HG03457 (cell line): Measurements from ENCODE around the gene ARFRP1.

ENCODE experiments used
- ATAC-seq: cut with Tn5 transposase; IDR thresholded peaks from one replicate; pipeline ENCODE4 v1.9.1; 2021; ENCODE audit warnings: moderate number of reproducible peaks; ENCODE audit not compliant: unreplicated experiment

ARFRP1 gene, protein sequence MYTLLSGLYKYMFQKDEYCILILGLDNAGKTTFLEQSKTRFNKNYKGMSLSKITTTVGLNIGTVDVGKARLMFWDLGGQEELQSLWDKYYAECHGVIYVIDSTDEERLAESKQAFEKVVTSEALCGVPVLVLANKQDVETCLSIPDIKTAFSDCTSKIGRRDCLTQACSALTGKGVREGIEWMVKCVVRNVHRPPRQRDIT

DNA sequence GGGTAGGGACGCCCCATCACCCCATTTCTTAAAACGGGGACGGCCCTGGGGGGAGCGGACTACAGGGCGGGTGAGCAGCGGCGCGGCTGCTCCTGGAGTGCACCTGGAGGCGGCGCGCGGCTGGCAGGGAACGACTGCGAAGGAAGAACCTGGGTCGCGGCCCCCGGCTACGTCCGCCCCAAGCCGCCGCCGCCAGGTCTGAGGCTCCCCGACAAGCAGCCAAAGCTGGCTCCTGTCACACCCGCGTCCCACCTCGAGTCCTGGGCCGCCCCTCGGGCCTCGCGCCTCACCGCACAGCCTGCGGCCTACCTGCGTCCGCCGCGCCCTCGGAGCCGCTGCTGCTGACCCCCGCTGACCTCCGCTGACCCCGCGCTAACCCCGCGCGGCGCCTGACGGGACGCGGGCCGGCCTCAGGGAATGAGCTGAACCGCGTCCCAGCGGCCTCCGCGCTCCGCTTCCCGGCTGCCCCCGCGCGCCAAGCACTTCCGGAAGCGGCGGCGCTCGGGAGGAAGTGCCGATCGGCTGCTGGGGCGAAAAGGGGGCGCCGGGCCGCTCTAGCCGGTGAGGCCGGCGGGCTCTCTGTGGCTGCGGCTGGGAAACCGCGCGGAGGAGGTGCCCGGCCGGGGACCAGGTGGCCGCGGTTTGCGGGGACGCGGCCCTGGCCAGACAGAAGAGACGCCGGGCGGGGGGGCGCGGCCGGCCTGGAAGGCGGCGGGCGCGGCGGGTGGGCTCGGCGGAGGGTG, at the start of gene ARFRP1, which contains the start of gene ZGPAT:
ARFRP1 (minus strand) TSS at position 419 of the 743 bp plus-strand sequence. CDS start 885 bp downstream, outside the sequence.
ZGPAT (plus strand) TSS at position 482 of the 743 bp plus-strand sequence. CDS start 542 bp downstream, outside the sequence.
- ATAC-seq = peak; percentile 51

DNA sequence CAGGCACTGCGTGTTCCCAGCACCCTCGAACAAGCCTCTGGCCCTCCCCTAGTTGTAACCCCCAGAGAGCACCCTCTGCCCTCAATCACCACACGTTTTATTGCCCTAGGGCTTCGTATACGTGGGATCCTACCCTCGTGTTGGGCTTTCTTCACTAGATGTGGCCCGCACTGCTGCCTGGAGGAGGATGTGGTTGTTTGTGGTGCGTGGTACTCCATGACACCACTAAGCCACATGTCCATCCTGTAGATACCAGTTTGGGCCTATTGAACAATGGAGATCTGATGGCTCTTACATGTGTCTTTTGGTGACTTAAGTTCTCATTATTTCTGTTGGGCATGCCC, 48.8 kb upstream of the ARFRP1 start:
- ATAC-seq = no peak

DNA sequence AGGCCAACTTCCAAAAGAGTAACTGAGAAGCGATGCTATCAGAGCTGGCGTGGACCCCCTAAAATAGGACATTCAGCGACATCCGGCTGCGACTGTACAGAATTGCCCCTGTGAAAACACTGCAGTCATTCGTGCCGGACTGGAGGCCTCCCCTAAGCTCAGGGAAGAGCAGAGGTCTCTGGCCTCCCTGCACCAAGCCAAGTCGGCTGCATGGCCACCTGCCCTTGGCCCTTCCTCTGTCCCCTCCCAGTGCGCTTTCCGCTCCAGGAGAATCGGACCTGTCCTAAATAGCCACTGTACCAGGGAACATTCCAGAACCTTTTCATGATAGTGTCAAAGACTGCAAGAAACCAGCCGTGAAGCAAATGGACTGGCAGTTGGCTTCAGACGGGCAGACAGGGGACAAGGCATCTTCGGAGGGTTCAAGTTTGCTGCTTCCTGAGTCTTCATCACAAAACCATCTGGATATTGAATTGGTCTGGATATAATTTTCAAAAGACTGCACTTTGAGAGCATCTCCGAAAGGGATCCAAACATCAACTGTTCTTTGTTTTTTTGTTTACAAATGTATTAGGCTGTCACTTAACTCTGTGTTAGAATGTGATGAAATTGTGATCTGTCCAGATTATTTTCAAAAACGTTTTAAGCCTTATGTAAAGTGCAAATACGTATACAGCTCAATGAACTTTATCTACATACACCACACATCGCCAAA, 48.3 kb upstream of the ARFRP1 start:
- no peak for ATAC-seq

DNA sequence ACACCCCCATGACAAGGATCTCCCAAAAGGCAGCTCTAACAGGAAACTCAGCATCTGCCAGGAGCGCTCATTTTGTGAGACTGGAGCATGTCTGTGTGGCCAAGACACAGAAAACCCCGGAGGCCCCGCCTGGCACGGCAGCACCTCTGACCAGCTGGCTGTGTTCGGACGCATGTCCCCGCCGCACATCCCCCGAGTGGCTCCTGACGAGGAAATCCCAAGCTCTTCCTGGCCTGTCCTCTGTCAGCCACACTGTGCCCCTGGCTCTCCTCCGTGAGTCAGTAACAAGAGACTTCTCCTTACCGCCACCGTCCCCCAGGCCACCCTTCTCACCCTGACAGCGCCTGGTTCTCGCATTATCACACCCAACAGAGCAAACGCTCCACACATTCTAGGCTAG, 46.2 kb upstream of the ARFRP1 start:
- no peak for ATAC-seq

DNA sequence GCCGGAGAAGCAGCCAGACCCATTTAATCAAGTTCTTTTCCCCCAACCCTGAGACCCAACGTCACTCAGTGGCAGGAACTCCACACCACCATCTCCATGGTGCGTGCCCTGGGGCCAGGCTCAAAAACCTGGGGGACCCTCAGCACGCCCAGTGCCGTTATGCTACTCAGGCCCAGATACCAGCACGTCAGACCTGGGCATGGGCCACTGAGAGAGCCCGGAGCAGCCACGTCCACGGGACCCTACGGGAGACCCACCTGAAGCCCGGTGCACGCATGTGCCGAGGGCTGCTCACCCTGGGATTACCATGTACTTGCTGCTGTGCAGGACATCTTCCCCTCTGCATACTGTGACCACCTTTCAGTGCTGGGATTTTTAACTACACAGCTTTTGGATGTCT, 45.6 kb upstream of the ARFRP1 start:
- no peak for ATAC-seq

DNA sequence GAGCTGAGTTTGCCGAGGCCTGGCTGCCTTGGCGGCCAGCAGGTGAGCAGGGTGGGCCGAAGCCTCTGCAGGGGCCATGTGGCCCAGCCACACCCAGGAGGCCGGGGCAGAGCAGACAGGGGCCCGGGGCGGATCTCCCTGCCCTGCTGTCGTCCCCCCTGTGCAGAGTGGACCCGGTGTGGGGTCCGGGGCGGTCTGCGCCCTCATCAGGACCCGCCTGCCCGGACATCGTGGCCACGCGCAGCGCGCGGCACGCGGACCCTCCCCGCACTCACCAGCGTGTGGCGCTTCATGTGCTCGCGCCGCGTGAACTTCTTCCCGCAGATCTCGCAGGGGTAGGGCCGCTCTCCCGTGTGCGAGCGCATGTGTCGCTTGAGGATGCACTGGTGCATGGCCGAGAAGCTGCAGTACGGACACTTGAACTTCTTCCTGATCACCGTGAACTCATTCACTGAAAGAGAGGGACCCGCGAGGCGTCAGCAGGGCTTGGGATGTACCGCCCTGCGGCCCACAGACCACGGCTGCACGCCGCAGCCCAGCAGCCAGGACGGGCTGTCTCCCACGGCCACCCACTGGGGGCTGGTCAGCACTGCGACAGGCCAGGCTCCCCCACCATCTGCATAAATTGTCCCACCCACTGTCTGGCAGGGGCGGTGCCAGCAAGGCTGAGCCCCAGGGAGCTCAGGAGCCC, 44.8 kb upstream of the ARFRP1 start:
- no peak for ATAC-seq

DNA sequence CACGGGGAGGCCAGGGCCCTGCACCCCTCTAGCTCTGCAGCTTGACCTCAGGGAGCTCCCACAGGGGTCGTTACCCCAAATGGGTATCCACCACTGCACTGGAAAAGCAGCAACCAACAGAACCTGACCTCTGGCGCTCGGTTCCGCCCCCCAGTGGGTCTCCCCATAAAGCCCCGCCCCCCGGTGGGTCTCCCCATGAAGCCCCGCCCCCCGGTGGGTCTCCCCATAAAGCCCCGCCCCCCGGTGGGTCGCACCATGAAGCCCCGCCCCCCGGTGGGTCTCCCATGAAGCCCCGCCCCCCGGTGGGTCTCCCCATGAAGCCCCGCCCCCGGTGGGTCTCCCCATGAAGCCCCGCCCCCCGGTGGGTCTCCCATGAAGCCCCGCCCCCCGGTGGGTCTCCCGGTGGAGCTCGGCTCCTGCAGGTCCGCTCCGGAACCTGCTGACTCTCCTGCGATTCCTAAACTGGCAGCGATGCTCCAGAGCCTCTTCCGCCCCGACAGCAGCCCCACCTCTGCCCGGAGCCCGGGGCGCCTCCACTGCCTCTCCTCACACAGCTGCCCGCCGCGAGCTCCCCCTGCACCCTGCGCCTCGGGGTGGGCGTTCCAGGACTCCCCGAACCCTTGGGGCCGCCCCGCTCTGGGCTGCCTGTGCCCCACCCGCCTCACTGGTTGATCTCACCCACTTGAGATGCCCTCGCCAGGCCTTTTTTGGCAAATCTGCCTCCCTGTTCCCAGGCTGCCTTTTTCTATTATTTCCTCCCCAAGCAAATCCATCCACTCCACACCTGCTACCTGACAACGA, 43.9 kb upstream of the ARFRP1 start:
- ATAC-seq = no peak

DNA sequence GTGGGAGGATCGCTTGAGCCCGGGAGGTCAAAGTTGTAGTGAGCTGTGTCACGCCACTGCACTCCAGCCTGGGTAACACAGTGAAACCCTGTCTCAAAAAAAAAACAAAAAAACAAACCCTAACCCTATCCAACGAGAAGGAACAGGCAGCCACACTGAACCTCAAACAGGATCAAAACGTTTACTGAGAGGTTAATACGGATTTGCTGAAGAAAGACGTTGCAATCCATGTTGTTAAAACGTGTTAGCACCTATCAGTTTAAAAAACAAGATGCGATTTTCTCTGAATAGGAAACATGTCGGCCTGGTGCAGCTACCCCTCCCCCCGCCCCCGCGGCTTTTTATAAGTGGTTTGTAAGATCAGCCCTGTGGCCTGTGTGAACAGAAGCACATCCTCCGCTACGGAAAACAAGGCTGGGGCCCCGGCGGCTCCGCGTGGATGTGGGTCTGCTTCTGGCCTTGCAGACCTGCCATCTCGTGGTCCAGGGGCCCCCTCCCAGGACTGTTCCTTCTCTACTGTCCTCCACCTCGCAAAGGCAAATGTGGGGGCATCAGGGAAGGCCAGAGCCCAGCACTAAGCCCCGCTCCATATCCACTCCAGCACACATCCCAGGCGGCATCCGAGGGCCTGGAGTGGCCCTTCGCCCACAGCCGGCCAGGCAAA, 43.2 kb upstream of the ARFRP1 start:
- ATAC-seq = no peak

DNA sequence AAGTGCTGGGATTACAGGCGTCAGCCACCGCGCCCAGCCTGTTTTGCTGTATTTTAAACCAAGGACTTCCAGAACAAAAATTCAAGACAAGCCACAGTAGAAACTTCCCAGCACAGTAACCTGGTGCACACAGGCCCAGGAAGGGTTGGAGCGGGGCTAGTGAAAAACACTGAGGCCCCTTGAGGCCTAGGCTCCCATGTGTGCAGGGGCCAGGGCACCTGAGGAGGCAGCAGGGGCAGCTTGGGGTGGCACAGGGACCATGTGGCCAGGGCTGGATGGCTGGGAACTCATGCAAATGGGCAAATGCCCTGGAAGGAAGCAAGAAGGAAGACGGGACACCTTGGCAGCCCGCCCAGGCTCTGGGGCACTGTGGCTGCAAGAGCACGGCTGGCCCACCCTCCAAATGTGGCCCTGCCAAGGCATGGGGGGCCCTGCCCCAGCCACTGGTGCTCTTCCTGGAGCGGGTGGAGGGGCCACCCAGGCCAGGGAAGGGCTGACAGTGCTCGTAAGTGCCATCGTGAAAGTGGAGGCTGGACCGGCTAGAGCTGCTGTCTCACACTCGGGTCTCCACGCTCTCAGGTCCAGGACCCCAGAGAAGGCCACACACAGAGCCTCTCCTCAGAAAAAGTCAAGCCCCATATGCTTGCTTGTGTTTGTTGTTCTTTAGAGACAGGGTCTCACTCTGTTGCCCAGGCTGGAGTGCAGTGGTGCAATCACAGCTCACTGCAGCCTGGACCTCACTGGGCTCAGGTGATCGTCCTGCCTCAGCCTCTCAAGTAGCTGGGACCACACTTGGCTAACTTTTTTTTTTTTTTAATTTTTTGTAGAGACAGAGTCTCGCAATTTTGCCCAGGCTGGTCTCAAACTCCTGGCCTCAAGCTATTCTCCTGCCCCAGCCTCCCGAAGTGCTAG, 42.1 kb upstream of the ARFRP1 start:
- ATAC-seq = no peak

DNA sequence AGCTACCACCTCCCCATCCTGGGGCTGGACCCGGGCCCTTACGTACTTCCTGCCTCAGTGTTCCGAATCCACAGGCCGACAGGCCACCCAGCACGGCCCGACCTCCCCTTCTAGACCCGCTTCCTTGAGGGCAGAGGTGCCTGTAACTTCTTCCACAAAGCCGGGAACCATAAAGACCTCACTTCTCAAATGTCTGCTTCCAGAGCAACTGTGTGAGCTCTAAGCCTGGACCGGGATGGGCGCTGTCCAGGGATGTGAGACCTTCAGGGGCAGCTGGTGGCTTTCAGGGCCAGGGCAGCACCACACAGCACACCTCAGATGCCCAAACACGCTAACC, 41.1 kb upstream of the ARFRP1 start:
- no peak for ATAC-seq

DNA sequence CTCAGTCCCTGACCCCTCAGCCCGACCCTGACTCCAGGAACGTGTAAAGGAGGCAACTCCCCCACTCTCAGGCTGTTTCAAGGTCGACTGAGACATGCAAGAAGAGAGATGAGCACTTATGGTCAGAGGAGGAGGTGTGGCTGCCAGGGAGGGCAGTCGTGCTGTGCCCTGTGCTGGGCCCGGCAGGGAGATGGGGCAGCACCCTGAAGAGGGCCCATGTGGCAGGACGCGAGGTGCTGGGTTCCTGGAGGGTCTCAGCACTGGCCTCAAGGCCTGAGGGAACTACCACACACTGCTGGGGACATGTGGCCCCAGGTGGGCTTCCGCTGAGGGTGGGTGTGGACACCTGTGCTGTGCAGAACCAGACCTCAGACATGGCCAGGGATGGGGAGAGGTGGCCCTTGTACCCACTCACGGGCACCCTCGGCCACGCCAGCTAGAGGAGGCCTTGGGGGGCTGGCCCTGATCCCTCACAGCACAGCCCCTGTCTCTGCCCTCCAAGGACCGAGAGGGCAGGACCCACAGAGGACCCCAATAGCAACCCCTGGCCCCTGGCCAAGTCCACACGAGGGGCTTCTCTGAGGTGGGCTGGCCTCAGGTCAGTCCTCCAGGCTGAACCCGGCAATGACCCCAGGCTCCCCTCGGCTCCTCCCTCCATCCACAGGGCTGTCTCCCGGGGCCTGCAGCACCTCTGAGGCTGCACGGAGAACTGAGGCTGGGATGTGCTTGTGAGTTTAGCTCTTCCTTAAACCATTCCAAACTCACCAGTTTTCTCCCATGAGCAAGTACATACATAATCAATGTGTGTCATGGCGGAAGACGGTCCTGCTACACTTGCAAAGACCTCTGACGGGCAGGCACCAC, 40.5 kb upstream of the ARFRP1 start:
- no peak for ATAC-seq

DNA sequence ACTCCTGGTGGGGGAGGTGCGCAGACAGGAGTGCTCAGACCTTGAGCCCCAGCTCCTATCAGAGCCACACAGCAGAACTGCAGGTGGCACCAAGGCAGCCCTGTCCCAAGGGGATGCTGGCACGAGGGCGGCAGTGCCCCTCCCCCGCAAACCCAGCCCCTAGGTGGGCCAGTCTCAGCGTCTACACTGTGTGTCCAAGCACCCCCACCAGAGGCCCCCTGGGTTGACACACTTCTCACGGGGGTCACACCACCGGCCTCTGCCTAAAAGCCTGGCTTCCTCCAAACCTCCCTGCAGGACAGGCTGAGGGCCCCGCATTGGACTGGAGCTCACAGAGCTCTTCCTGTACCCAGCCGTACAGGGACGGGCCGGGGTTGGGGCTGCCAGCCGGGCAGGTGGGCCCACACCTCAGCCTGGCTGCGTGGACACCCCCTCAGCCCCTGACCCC, 39.9 kb upstream of the ARFRP1 start:
- ATAC-seq = no peak

DNA sequence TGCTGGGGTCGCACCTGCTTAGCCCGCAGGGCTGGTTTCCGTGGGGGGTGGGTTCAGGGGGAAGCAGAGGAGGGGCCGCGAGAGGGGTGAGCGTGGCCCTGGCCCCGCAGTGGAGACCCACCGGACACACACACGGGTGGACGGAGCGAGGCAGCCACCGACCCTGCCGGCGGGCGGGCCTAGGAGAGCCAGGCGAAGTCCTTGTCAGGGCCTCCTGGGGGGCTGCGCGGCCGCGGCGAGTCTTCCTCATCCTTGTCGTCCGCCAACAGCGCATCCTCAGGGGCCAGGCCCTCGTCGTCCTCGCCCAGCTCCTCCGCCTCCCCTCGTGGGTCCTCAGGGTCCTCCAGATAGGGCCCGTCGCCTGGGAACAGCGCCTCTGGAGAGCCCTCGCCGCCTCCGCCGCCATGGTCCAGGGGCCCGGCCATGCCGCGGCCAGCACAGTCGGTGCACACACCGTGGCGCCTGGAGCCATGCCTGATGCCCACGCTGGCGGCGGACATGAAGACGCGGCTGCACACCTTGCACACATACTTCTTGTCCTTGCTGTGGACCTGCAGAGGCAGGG, 39.1 kb upstream of the ARFRP1 start:
- ATAC-seq = no peak

DNA sequence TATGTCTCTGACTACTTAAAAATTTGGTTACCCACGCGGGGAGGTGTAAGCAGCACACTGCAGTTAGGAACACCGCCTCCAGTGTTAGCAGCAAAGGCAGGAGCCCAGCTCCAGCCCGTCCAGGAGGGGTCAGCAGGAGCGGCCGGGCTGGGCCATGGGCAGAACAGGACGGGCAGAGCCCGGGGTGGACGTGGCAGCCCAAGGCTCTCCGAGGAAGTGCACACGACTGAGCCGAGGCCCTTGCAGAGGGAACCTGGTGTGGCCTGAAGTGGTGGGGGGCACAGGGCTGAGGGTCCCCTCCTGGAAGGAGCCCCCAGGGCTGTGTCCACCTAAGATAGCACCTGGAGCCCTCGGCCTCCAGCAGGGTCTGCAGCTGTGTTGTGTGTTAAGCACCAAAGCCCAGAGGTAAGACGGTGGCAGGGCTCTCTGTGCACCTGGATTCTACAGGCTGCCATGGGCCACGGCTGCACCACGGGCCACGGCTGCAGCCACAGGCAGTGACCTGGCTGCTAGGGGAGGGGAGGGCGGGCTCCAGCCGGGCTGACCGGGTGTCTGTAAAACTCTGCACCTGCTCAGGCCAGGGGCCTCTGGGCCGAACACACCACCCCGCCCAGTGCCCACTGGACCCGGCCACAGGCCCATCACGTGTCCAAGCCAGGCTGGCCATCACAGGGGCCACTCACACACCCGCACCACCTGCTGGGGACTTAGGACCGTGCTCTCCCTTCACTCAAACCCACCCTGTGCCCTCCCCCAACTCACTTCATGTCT, 38.4 kb upstream of the ARFRP1 start:
- no peak for ATAC-seq

DNA sequence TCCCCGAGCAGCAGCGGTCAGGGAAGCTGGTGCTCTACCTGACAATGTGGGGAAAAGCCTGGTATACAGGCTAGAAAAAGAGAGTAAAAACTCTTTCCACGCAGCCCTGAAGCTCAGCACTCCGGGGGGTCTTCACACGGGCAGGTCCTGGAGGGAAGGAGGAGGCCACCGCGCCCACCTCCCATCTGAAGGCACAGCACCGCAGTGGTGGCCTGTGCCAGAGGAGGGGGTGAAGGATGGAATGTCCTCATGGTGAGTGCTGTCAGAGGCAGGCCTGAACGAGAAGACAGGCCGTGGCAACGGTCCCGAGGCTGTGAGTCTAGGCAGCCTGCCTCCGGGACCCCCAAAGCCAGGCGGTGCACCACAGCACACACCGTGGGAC, 37.6 kb upstream of the ARFRP1 start:
- ATAC-seq = no peak

DNA sequence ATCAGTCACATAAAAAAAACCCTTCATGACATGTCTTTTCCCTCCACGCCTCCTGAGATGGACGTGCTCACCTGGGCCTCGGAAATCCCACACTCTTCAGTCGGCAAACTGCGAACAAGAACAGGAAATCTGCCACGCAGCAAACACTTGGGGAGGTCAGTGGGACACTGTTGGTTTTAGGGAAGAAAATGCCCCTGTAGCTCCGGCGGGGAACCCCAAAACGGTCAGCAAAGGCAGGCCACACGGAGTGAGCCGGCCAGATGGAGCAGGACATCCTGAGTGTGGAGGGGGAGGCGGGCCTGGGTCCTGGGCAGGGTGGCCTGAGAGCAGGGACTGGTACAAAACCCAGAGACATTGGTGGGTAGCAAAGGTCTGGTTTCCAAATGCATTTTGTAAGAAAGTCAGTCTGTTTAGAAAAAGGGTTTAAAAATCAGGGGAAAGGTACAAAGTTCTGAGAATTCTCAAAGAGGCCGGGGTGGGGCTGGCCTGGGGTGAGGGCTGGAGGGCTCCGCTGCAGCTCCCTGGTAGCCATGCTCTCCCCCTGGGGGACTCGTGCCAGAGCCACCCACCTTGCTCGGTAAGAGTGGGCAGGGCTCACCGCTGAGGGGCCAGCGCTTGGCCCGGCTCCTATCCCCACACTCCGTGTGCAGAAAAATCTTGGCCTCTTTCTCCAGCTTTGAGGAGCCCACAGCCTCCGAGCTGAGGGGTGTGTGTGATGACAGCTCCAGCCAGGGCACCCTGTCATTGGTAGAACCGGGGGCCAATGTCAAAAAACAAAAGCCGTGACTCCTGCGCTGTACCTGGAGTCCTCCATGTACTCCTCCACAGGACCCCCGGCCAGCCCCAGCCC, 37.0 kb upstream of the ARFRP1 start:
- no peak for ATAC-seq
